Posterior cingulate gyrus (tissue), 11 donors: ENCODE measurements around the gene CELF2.

ENCODE experiments used
- DNase-seq, 10 donors: peaks; one replicate each; pipeline versions ENCODE4 v3.0.0 to v3.0.0-alpha.2; 2020 to 2021; ENCODE audit warnings: mixed read lengths in 3 of 10
- intact Hi-C: fragments of 100-400 bp; cut with DNase I; formaldehyde crosslinking; loops from one replicate; pipeline ENCODE4 v1.15.1; 2023

CELF2 gene

GRCh38 chr10:11148142-11149028, 130.7 kb downstream of the CELF2 start:
- intact Hi-C loops, result no loop called here
- DNase-seq, result no peak

GRCh38 chr10:11149807-11150141, 132.1 kb downstream of the CELF2 start:
- intact Hi-C loops, result no loop called here
- no peak for DNase-seq

- DNase-seq, result no peak
- intact Hi-C loops, result no loop called here
Observed at GRCh38 chr10:11150231-11150731, 132.6 kb downstream of the CELF2 start.

- intact Hi-C loops, result no loop called here
- DNase-seq, result no peak
Observed at GRCh38 chr10:11150879-11151415, 133.3 kb downstream of the CELF2 start.

- intact Hi-C loops, result no loop called here
- DNase-seq, result no peak
Observed at GRCh38 chr10:11152801-11153200, 135.1 kb downstream of the CELF2 start.

GRCh38 chr10:11153245-11153644, 135.6 kb downstream of the CELF2 start:
- intact Hi-C loops, result no loop called here
- no peak for DNase-seq

GRCh38 chr10:11153766-11154165, 136.1 kb downstream of the CELF2 start:
- DNase-seq, result no peak
- intact Hi-C loops, result no loop called here

- DNase-seq, result no peak
- intact Hi-C loops, result no loop called here
Observed at GRCh38 chr10:11154333-11154732, 136.7 kb downstream of the CELF2 start.

GRCh38 chr10:11154849-11155498, 137.3 kb downstream of the CELF2 start:
- no peak for DNase-seq

GRCh38 chr10:11156480-11156879, 138.8 kb downstream of the CELF2 start:
- no peak for DNase-seq
- intact Hi-C loops, result no loop called here

More at GRCh38 chr10:11154849-11155498, 137.3 kb downstream of the CELF2 start:
- intact Hi-C loops, result no loop called here

GRCh38 chr10:11157292-11158076, 139.8 kb downstream of the CELF2 start:
- intact Hi-C loops, result no loop called here
- DNase-seq, result no peak

- intact Hi-C loops, result no loop called here
- DNase-seq, result no peak
Observed at GRCh38 chr10:11158080-11158479, 140.4 kb downstream of the CELF2 start.

GRCh38 chr10:11159543-11160215, 142.0 kb downstream of the CELF2 start:
- peak in 2 of 10 donors; percentile 27 to 76 for DNase-seq
- intact Hi-C loops, result no loop called here

GRCh38 chr10:11161096-11161495, 143.4 kb downstream of the CELF2 start:
- intact Hi-C loops, result no loop called here
- DNase-seq, result no peak

GRCh38 chr10:11161910-11162309, 144.2 kb downstream of the CELF2 start:
- no peak for DNase-seq
- intact Hi-C loops, result no loop called here

GRCh38 chr10:11162828-11163599, 145.3 kb downstream of the CELF2 start:
- DNase-seq, result peak in 3 of 10 donors; percentile 35 to 82 (median 37)
- intact Hi-C loops, result no loop called here

- intact Hi-C loops, result no loop called here
- peak in 5 of 10 donors; percentile 29 to 89 (median 47) for DNase-seq
Observed at GRCh38 chr10:11163780-11164550, 146.3 kb downstream of the CELF2 start.

GRCh38 chr10:11164551-11164802, 146.8 kb downstream of the CELF2 start:
- intact Hi-C loops, result no loop called here

More at GRCh38 chr10:11164551-11164802, 146.8 kb downstream of the CELF2 start:
- DNase-seq, result no peak
